HepG2 (cell line): ENCODE results near the gene PBX4.

Source experiments
- HOXA9 ChIP-seq: sonication (generic); formaldehyde crosslinking; IDR thresholded peaks from 2 replicates; pipeline ENCODE4 v1.8.1; 2022; ENCODE audit warnings: missing genetic modification reagents, mild to moderate bottlenecking, moderate library complexity, borderline replicate concordance
- JUN ChIP-seq: sonication (generic); formaldehyde crosslinking; IDR thresholded peaks from 2 replicates; pipeline ENCODE4 v1.4.0; 2020; ENCODE audit warnings: mild to moderate bottlenecking, missing genetic modification reagents
- KLF16 ChIP-seq, 2 experiments: sonication (generic) in 1 of 2; formaldehyde crosslinking in 1 of 2; IDR thresholded peaks; 2 replicates each; pipeline versions ENCODE4 v1.6.1 to v1.8.0; 2016 to 2023; ENCODE audit warnings: missing genetic modification reagents in 2 of 2, missing compliant biosample characterization in 1 of 2
- MZF1 ChIP-seq: sonication (generic); formaldehyde crosslinking; IDR thresholded peaks from 2 replicates; pipeline ENCODE4 v1.8.1; 2023; ENCODE audit warnings: mild to moderate bottlenecking, missing genetic modification reagents, borderline replicate concordance
- NFE2L1 ChIP-seq: sonication (generic); formaldehyde crosslinking; IDR thresholded peaks from 2 replicates; pipeline ENCODE4 v1.4.0; 2020; ENCODE audit warnings: missing genetic modification reagents, mild to moderate bottlenecking, borderline replicate concordance
- PHF8 ChIP-seq: sonication (generic); formaldehyde crosslinking; IDR thresholded peaks from 2 replicates; pipeline ENCODE4 v1.5.0; 2020; ENCODE audit warnings: missing genetic modification reagents
- POLR2A ChIP-seq, 2 experiments: IDR thresholded peaks; 2 replicates each; pipeline ENCODE4 v1.6.1; 2011; ENCODE audit warnings: low read depth in 2 of 2, low read length in 2 of 2, mild to moderate bottlenecking in 1 of 2, moderate library complexity in 1 of 2; ENCODE audit not compliant: insufficient read depth in 1 of 2
- RAD21 ChIP-seq: fragments of 450-650 bp; formaldehyde crosslinking; IDR thresholded peaks from 2 replicates; pipeline ENCODE4 v1.5.0; 2020; ENCODE audit warnings: mild to moderate bottlenecking
- REXO4 ChIP-seq: sonication (generic); formaldehyde crosslinking; IDR thresholded peaks from 2 replicates; pipeline ENCODE4 v1.8.0; 2022; ENCODE audit warnings: missing genetic modification reagents, mild to moderate bottlenecking, borderline replicate concordance
- STAT5B ChIP-seq: sonication (generic); formaldehyde crosslinking; IDR thresholded peaks from 2 replicates; pipeline ENCODE4 v1.4.0; 2020; ENCODE audit warnings: missing genetic modification reagents
- TAF1 ChIP-seq: sonication (generic); formaldehyde crosslinking; IDR thresholded peaks from 2 replicates; pipeline ENCODE4 v1.4.0; 2020; ENCODE audit warnings: missing genetic modification reagents
- TRIM24 ChIP-seq: sonication (generic); formaldehyde crosslinking; IDR thresholded peaks from 2 replicates; pipeline ENCODE4 v1.8.0; 2022; ENCODE audit warnings: mild to moderate bottlenecking, missing genetic modification reagents
- TF ChIP-seq, protein P1 (sequence below): sonication (generic); formaldehyde crosslinking; IDR thresholded peaks from 2 replicates; pipeline ENCODE4 v1.4.0; 2020; ENCODE audit warnings: mild to moderate bottlenecking, missing genetic modification reagents

DNA sequence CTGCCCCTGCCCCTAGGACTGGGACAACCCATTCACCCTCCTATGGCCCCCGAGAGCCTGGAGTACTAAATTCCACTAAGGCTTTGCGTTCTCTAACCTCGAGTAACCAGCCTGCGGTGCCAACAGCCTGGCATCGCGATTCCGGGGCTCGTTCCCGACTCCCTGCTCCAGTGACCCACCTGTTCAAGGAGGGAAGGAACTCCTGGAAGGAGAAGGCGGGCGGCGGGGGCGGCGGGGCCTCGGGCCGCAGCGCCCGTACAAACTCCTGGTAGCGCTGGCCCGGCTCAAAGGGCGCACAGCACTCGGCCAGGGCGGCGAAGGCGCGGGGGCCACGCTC, 18.7 kb upstream of the PBX4 start:
- TF ChIP-seq HOXA9 (CRISPR knock-in tag) = no peak
- no peak for TF ChIP-seq TAF1 (CRISPR knock-in tag)
- TF ChIP-seq TRIM24 (CRISPR knock-in tag) = no peak
- no peak for TF ChIP-seq STAT5B (CRISPR knock-in tag)
- TF ChIP-seq MZF1 (CRISPR knock-in tag) = no peak
- TF ChIP-seq RAD21 (CRISPR knock-in tag) = no peak
- TF ChIP-seq REXO4 (CRISPR knock-in tag) = no peak
- no peak for TF ChIP-seq KLF16 (CRISPR knock-in tag; IDR thresholded peaks at IDR 0.05)
- TF ChIP-seq NFE2L1 (CRISPR knock-in tag) = no peak
- no peak for TF ChIP-seq POLR2A (IDR thresholded peaks at IDR 0.05; ENCODE audit: insufficient read depth in 1 of 2, low read depth in 2 of 2, low read length in 2 of 2)
- no peak for TF ChIP-seq JUN (CRISPR knock-in tag)
- TF ChIP-seq, protein P1, sequence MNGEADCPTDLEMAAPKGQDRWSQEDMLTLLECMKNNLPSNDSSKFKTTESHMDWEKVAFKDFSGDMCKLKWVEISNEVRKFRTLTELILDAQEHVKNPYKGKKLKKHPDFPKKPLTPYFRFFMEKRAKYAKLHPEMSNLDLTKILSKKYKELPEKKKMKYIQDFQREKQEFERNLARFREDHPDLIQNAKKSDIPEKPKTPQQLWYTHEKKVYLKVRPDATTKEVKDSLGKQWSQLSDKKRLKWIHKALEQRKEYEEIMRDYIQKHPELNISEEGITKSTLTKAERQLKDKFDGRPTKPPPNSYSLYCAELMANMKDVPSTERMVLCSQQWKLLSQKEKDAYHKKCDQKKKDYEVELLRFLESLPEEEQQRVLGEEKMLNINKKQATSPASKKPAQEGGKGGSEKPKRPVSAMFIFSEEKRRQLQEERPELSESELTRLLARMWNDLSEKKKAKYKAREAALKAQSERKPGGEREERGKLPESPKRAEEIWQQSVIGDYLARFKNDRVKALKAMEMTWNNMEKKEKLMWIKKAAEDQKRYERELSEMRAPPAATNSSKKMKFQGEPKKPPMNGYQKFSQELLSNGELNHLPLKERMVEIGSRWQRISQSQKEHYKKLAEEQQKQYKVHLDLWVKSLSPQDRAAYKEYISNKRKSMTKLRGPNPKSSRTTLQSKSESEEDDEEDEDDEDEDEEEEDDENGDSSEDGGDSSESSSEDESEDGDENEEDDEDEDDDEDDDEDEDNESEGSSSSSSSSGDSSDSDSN = no peak
- no peak for TF ChIP-seq PHF8 (CRISPR knock-in tag)
